HG03045 (cell line): ENCODE measurements around the gene HOXB2.

ENCODE experiments used
- ATAC-seq: cut with Tn5 transposase; IDR thresholded peaks from one replicate; pipeline ENCODE4 v1.9.1; 2021; ENCODE audit warnings: mild to moderate bottlenecking, moderate library complexity; ENCODE audit not compliant: unreplicated experiment

HOXB2 gene

DNA sequence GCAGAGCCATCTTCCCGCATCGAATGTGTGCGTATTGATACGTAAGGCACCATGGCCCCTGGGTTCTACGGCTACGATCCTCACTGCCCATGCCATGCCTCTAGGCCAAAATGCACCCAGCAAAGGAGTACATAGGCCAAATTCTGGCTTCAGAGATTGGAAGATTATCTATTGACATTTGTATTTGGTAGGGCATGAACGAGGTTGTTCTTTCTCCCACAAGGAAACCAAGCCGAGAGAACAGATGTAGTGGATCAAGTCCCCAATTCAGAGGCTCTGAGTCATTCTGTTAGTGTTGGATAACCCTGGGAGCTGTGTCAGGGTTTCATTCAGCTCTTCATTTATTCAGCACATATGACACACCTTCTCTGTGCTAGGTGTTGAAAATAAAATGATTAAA lies 50.6 kb downstream of the HOXB2 start:
- ATAC-seq: no peak
